Transverse colon (tissue), 4 donors: ENCODE results near the gene GPR107. TPM values are rescaled to one million over a fixed set of nuclear protein-coding genes. Genes with fewer than 3 reads are reported as not detected.
A peak's percentile ranks its signal among the peaks of the same experiment; 100 is the strongest.

Experiments used
- DNase-seq: peaks from one replicate; pipeline ENCODE4 v3.0.0-alpha.2; 2019
- H3K27ac ChIP-seq, 4 donors: fragments of 200-600 bp; sonication (generic); 2 replicates each; pipeline ENCODE4 v1.5.1; 2016 to 2018; ENCODE audit warnings: inconsistent platforms in 4 of 4
- H3K27me3 ChIP-seq: fragments of 200-600 bp; sonication (generic); 2 replicates; pipeline ENCODE4 v1.5.1; 2017; ENCODE audit warnings: inconsistent platforms
- H3K36me3 ChIP-seq, 4 donors: fragments of 200-600 bp; sonication (generic); 2 replicates each; pipeline ENCODE4 v1.5.1; 2017 to 2019; ENCODE audit warnings: inconsistent platforms in 4 of 4
- H3K4me1 ChIP-seq, 4 donors: fragments of 200-600 bp; sonication (generic); 2 replicates each; pipeline ENCODE4 v1.5.1; 2017 to 2020; ENCODE audit warnings: inconsistent platforms in 4 of 4
- H3K4me3 ChIP-seq, 4 donors: fragments of 200-600 bp; sonication (generic); 1 replicate in 1 of 4; 2 replicates in 3 of 4; pipeline versions ENCODE4 v1.5.1 to v1.6.1; 2017 to 2019; ENCODE audit warnings: inconsistent platforms in 4 of 4
- H3K9me3 ChIP-seq, 2 donors: fragments of 200-600 bp; sonication (generic); 2 replicates each; pipeline ENCODE4 v1.5.1; 2017 to 2019; ENCODE audit warnings: inconsistent platforms in 2 of 2
- CTCF ChIP-seq, 5 experiments: fragments of 200-600 bp in 3 of 5; fragments of 450-650 bp in 2 of 5; sonication (generic) in 3 of 5; IDR thresholded peaks; 1 replicate in 2 of 5; 2 replicates in 3 of 5; pipeline ENCODE4 v1.5.1; 2016 to 2017; ENCODE audit warnings: antibody characterized with exemption in 5 of 5, inconsistent platforms in 3 of 5, mild to moderate bottlenecking in 2 of 5, moderate library complexity in 1 of 5
- EP300 ChIP-seq: sonication (generic); formaldehyde crosslinking; IDR thresholded peaks from one replicate; pipeline ENCODE4 v1.6.1; 2017; ENCODE audit warnings: antibody characterized with exemption, low read depth
- POLR2A ChIP-seq: fragments of 450-650 bp; IDR thresholded peaks from one replicate; pipeline ENCODE4 v1.6.1; 2016; ENCODE audit warnings: antibody characterized with exemption, mild to moderate bottlenecking, moderate library complexity
- POLR2AphosphoS5 ChIP-seq, 3 donors: sonication (generic); formaldehyde crosslinking; IDR thresholded peaks; one replicate each; pipeline ENCODE4 v1.6.1; 2016; ENCODE audit warnings: antibody characterized with exemption in 3 of 3
- WGBS, 2 donors: methylation state at CpG; one replicate each; pipeline ENCODE4 v1.1.5; 2018; ENCODE audit warnings: low coverage in 1 of 2; 5-methylcytosine and 5-hydroxymethylcytosine counted together
- in situ Hi-C, 4 donors: fragments of 200-750 bp; cut with MboI; loops; one replicate each; pipeline versions ENCODE4 v1.15.0 to v1.15.1; 2017; ENCODE audit warnings: low sequenced_read_pairs in 3 of 4, low pct_ligation_motif_present in 1 of 4, low pct_unique_long_range_greater_than_20kb in 1 of 4
- intact Hi-C: fragments of 100-400 bp; cut with DNase I; formaldehyde crosslinking; loops from one replicate; pipeline ENCODE4 v1.15.1; 2023; ENCODE audit warnings: low total_unique reads
- total RNA-seq, 4 donors: library from RNA; depleted of rRNA; stranded (reverse); fragments of >200 nt; gene quantifications; one replicate each; pipeline ENCODE4 v1.1.0, GENCODE V29; 2016

The GPR107 gene
- total RNA-seq, 4 donors from 2014 or later = 25.7 to 33.7 (median 32.7) TPM

GRCh38 chr9:130166399-130166798 lies 112.7 kb downstream of the GPR107 start:
- Histone ChIP-seq H3K4me1 (peaks cover 0 to under 1% (median under 1%) of the 10 kb centered on the region in 4 donors), H3K36me3 (no peaks in the 10 kb centered on the region), H3K9me3 (no peaks in the 10 kb centered on the region), H3K27ac (no peak overlapping the region), H3K4me3 (no peak overlapping the region), H3K27me3 (peaks cover 10% of the 10 kb centered on the region)
- TF ChIP-seq POLR2A = no peak
- TF ChIP-seq EP300 = no peak
- TF ChIP-seq CTCF (IDR thresholded peaks at IDR 0.05) = no peak
- no peak for TF ChIP-seq POLR2AphosphoS5 (IDR thresholded peaks at IDR 0.05)
- intact Hi-C loops (loop anchor here (1.0 kb wide), 1 partner anchor 32 kb away; no protein-coding TSS in a partner anchor), in situ Hi-C loops (no loop called here)
- no peak for DNase-seq
- 70 to 90% methylated on average over 4 of the region's 4 CpGs for WGBS, 2 donors

- 70 to 80% methylated on average over 4 to 6 of the region's 6 CpGs for WGBS, 2 donors
These were observed 114.2 kb downstream of the GPR107 start for GRCh38 chr9:130167927-130168326.

GRCh38 chr9:130171226-130172148 lies 117.8 kb downstream of the GPR107 start:
- H3K4me3 ChIP-seq = peak overlapping the region in 3 of 4 donors; percentile 30 to 48 (median 43)
- H3K27me3 ChIP-seq = peaks cover 31% of the 10 kb centered on the region
- peaks cover 0 to 30% (median 16%) of the 10 kb centered on the region in 4 donors for H3K4me1 ChIP-seq

More at GRCh38 chr9:130167927-130168326, 114.2 kb downstream of the GPR107 start:
- DNase-seq = no peak
- Histone ChIP-seq H3K4me1 (peaks cover 0 to 11% (median 10%) of the 10 kb centered on the region in 4 donors), H3K27ac (no peak overlapping the region), H3K9me3 (no peaks in the 10 kb centered on the region), H3K36me3 (no peaks in the 10 kb centered on the region), H3K27me3 (peaks cover 21% of the 10 kb centered on the region), H3K4me3 (no peak overlapping the region)
- in situ Hi-C loops (no loop called here), intact Hi-C loops (no loop called here)
- TF ChIP-seq POLR2A = no peak
- TF ChIP-seq POLR2AphosphoS5 (IDR thresholded peaks at IDR 0.05) = no peak
- TF ChIP-seq EP300 = no peak
- TF ChIP-seq CTCF (IDR thresholded peaks at IDR 0.05) = no peak

More at GRCh38 chr9:130171226-130172148, 117.8 kb downstream of the GPR107 start:
- H3K36me3 ChIP-seq = no peaks in the 10 kb centered on the region
- intact Hi-C loops = loop anchor here (5.0 kb wide), 1 partner anchor 219 kb away; no protein-coding TSS in a partner anchor
- DNase-seq = no peak
- no peaks in the 10 kb centered on the region for H3K9me3 ChIP-seq
- no peak for TF ChIP-seq CTCF (IDR thresholded peaks at IDR 0.05)
- no peak for TF ChIP-seq POLR2AphosphoS5 (IDR thresholded peaks at IDR 0.05)
- no peak for TF ChIP-seq EP300
- WGBS, 2 donors = 34 to 77% methylated on average over 9 to 34 of the region's 45 CpGs
- H3K27ac ChIP-seq = peak overlapping the region in 3 of 4 donors; percentile 48 to 52 (median 48)
- in situ Hi-C loops = no loop called here
